Measurements from ENCODE around the gene SETBP1. TPM values are rescaled to one million over a fixed set of nuclear protein-coding genes. Genes with fewer than 3 reads are reported as not detected.

Gene SETBP1
- total and polyA plus RNA-seq, 8 donors, result 19.7 to 27.5 (median 21.5) TPM

DNA sequence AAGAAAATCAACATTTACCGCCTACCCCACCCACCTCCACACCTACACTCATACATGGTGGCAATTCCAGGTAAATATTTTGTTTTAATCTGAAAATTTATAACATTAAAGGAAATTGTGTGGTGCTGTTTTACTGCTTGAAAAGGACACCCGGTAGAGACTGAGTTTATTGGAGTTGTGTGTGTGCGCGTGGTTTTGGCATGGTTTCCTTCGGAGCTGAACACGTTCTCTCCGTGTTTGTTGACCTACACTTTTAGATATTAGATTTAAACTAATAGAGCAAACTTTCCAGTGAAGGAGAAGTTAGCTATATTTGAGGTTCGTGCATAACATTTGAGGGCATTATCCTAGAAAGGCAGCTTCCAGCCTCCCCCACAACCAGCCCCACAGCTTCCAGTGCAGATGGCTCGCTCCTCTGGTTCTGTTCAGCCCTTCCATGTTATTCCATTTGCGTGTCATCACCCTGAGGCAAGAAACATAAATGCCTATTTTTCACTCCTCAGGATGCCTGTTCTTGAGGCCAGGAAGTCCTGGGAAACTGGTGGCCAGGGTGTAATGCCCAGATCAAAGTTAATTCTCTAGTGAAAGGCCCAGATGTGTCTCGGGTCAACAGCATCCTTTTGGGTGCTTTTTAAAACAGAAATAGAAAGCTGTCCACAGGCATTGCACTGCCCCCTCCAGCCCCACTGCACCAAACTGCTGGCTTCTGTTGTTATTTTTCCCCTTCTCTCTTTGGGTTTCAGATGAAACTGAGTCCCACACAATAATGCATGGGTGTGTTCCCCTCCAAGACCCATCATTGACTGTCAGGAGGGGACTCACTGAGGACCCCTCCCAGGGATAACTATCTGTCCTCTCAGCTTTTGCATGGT lies 190.2 kb downstream of the SETBP1 start:
- DNase-seq, result no peak
- TF ChIP-seq, protein P1, sequence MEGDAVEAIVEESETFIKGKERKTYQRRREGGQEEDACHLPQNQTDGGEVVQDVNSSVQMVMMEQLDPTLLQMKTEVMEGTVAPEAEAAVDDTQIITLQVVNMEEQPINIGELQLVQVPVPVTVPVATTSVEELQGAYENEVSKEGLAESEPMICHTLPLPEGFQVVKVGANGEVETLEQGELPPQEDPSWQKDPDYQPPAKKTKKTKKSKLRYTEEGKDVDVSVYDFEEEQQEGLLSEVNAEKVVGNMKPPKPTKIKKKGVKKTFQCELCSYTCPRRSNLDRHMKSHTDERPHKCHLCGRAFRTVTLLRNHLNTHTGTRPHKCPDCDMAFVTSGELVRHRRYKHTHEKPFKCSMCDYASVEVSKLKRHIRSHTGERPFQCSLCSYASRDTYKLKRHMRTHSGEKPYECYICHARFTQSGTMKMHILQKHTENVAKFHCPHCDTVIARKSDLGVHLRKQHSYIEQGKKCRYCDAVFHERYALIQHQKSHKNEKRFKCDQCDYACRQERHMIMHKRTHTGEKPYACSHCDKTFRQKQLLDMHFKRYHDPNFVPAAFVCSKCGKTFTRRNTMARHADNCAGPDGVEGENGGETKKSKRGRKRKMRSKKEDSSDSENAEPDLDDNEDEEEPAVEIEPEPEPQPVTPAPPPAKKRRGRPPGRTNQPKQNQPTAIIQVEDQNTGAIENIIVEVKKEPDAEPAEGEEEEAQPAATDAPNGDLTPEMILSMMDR (IDR thresholded peaks at IDR 0.05), result no peak
- intact Hi-C loops (cut with DNase I), result no loop called here
- Histone ChIP-seq H3K4me1 (no peaks in the 10 kb centered on the region), H3K27ac (no peak overlapping the region), H3K36me3 (no peaks in the 10 kb centered on the region), H3K4me3 (no peak overlapping the region), H3K27me3 (no peaks in the 10 kb centered on the region), H3K9me3 (no peaks in the 10 kb centered on the region)
- no peak for ATAC-seq

DNA sequence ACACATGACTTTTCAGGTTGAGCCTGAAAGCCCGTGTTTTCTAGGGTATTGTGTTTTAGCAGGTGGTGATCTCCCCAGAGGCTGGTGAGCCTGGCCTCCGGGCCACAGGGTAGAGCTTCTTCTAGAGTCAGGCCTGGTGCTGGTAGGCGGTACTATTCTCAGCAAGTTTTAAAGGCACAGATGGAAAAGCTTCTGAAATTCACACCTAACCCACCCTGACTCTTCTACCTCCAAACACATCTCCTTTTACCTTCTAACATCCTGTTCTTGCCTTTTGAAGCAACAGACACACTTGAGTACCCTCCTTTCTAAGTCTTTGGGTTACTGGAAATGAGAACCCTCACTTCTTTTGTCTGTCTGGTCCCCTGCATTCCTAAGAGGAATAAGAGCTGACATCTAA lies 191.1 kb downstream of the SETBP1 start:
- Histone ChIP-seq H3K4me1 (no peaks in the 10 kb centered on the region), H3K27me3 (no peaks in the 10 kb centered on the region), H3K27ac (no peak overlapping the region), H3K9me3 (no peaks in the 10 kb centered on the region), H3K4me3 (no peak overlapping the region), H3K36me3 (no peaks in the 10 kb centered on the region)
- ATAC-seq, result no peak
- no peak for DNase-seq
- intact Hi-C loops (cut with DNase I), result no loop called here
- TF ChIP-seq, protein P1 (IDR thresholded peaks at IDR 0.05), result no peak

DNA sequence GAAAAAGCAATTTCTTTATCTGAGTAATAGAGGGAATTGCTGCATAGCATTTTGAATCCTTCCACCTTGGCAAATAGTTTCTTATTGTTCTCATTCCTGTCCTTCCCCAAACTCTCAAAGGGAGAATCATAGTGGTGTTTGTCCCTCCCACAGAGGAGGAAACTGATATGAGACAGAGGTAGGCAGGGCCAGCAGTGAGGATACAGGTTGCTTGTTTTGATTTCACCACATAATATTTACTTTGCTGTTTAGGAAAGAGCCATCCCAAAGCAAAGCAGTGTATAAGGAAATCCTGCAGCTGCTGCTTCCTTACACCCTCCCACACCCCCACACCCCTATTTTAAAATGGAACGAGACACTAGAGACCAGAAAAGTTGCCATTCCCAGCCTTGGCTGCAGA lies 195.3 kb downstream of the SETBP1 start:
- Histone ChIP-seq H3K9me3 (no peaks in the 10 kb centered on the region), H3K4me1 (no peaks in the 10 kb centered on the region), H3K27me3 (no peaks in the 10 kb centered on the region), H3K4me3 (no peak overlapping the region), H3K36me3 (no peaks in the 10 kb centered on the region), H3K27ac (no peak overlapping the region)
- DNase-seq, result no peak
- TF ChIP-seq, protein P1 (IDR thresholded peaks at IDR 0.05), result no peak
- ATAC-seq, result no peak
- intact Hi-C loops (cut with DNase I), result no loop called here

DNA sequence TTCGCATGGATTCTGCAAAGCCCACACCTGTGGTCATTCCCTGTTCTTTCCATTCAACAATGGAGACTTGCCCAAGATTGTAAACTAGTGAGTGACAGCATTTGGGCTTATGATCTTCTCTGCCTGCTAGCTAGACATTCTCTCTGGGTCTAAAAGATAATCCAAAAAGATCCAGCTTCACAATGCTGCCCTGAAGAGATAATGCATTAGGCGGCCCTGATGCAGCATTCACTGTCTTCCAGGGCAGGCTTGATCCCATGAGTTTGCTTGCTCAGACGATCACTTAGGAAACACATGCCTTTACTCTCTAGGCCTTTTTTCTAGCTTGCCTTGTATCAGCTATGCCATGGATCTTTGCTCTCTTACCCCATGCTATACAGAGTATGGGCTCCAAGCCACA lies 196.1 kb downstream of the SETBP1 start:
- Histone ChIP-seq H3K27ac (no peak overlapping the region), H3K4me3 (no peak overlapping the region), H3K27me3 (no peaks in the 10 kb centered on the region), H3K9me3 (no peaks in the 10 kb centered on the region), H3K36me3 (no peaks in the 10 kb centered on the region), H3K4me1 (no peaks in the 10 kb centered on the region)
- TF ChIP-seq, protein P1 (IDR thresholded peaks at IDR 0.05), result no peak
- intact Hi-C loops (cut with DNase I), result no loop called here
- DNase-seq (no peak), ATAC-seq (no peak)

DNA sequence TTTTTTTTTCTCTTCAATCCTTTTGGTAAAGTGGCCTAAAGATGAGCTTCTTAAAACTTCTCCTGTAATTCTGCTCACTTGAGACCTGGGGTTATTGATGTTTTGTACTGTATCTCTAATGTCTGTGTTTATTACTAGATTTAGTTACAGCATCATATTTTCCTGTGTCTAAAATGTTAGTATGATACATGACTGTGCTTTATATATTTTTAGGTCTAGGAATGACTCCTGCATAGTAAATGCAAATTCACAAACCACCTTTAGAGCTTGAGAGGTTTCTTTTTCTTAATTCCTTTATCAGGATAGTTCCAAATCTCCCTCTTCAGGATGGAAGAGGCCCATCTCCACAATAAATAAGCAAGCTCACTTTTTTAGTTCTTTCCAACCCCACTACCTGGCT lies 197.6 kb downstream of the SETBP1 start:
- Histone ChIP-seq H3K9me3 (no peaks in the 10 kb centered on the region), H3K27me3 (no peaks in the 10 kb centered on the region), H3K4me1 (no peaks in the 10 kb centered on the region), H3K4me3 (no peak overlapping the region), H3K36me3 (no peaks in the 10 kb centered on the region), H3K27ac (no peak overlapping the region)
- intact Hi-C loops (cut with DNase I), result no loop called here
- no peak for DNase-seq
- TF ChIP-seq, protein P1 (IDR thresholded peaks at IDR 0.05), result no peak
- ATAC-seq, result no peak

Data from left lung (tissue), 10 donors.